Right lung (tissue), 5 donors: Measurements from ENCODE around the gene RGS11. TPM values are rescaled to one million over a fixed set of nuclear protein-coding genes. Genes with fewer than 3 reads are reported as not detected.
"Not testable (repeated sequence)": the region's sequence is repeated elsewhere in the genome, so short reads cannot be mapped to it uniquely, and the experiment has no call there.

Experiments used
- DNase-seq, 2 donors: peaks; one replicate each; pipeline ENCODE4 v3.0.0-alpha.2; 2013
- polyA plus RNA-seq, 5 donors: library from polyadenylated mRNA; unstranded; fragments of 120-200 nt; gene quantifications; one replicate each; pipeline versions ENCODE4 v1.2.1 to v1.2.3, GENCODE V29; 2013; ENCODE audit warnings: inconsistent platforms in 1 of 5, low replicate concordance in 1 of 5; ENCODE audit not compliant: insufficient read length in 5 of 5, insufficient read depth in 1 of 5

The RGS11 gene
- polyA plus RNA-seq, 5 donors: 2.0 to 5.4 (median 4.8) TPM

GRCh38 chr16:280991-281659 lies 5.4 kb upstream of the RGS11 start:
- no peak for DNase-seq

- no peak for DNase-seq
These were observed 4.8 kb upstream of the RGS11 start, which contains the start of gene ARHGDIG for GRCh38 chr16:280552-280951. Gene ARHGDIG (plus strand): TSS chr16:280591. CDS start chr16:280681, 90 bp downstream.

- DNase-seq: no peak
These were observed 4.3 kb upstream of the RGS11 start for GRCh38 chr16:280005-280460.

GRCh38 chr16:279531-279930 lies 3.8 kb upstream of the RGS11 start:
- no peak for DNase-seq

GRCh38 chr16:278863-279366 lies 3.2 kb upstream of the RGS11 start:
- peak; percentile 23 to 27 for DNase-seq

GRCh38 chr16:276426-277077 lies 808 bp upstream of the RGS11 start:
- peak in 1 of 2 donors; percentile 36 for DNase-seq

- no peak for DNase-seq
These were observed 603 bp downstream of the RGS11 start for GRCh38 chr16:275041-275641.

GRCh38 chr16:273547-274421 lies 2.0 kb downstream of the RGS11 start:
- DNase-seq: no peak

- DNase-seq: no peak
These were observed 2.9 kb downstream of the RGS11 start for GRCh38 chr16:272633-273546.

- DNase-seq: no peak
These were observed 5.1 kb downstream of the RGS11 start for GRCh38 chr16:270381-271255.

- DNase-seq: no peak
These were observed 6.5 kb downstream of the RGS11 start for GRCh38 chr16:269061-269796.

- DNase-seq: no peak
These were observed 7.3 kb downstream of the RGS11 start for GRCh38 chr16:268141-269053.

GRCh38 chr16:267562-267961 lies 8.2 kb downstream of the RGS11 start:
- DNase-seq: not testable (repeated sequence)

- no peak for DNase-seq
These were observed 9.2 kb downstream of the RGS11 start for GRCh38 chr16:266258-267164.

GRCh38 chr16:265711-266110 lies 10.0 kb downstream of the RGS11 start:
- no peak for DNase-seq

- no peak for DNase-seq
These were observed 10.7 kb downstream of the RGS11 start for GRCh38 chr16:265002-265529.
